ENCODE measurements around the gene MRPL36. TPM values are rescaled to one million over a fixed set of nuclear protein-coding genes. Genes with fewer than 3 reads are reported as not detected.

MRPL36 gene
- total RNA-seq, 4 donors from 2014 or later, result 42.6 to 56.1 (median 46.2) TPM

- Histone ChIP-seq H3K9me3 (no peaks in the 10 kb centered on the region), H3K27me3 (peaks cover 0 to 51% (median 0%) of the 10 kb centered on the region in 4 donors), H3K27ac (replicated peaks in 1 of 4) (no peak overlapping the region), H3K4me1 (peaks cover 0 to 5% (median 4%) of the 10 kb centered on the region in 4 donors), H3K36me3 (no peaks in the 10 kb centered on the region), H3K4me3 (no peak overlapping the region)
- intact Hi-C loops (cut with DNase I), result no loop called here
- WGBS, result 85% methylated on average over 7 of the region's 7 CpGs
- no peak for DNase-seq (ENCODE audit: extremely low spot score)
- TF ChIP-seq CTCF (IDR thresholded peaks at IDR 0.05), result no peak
- no peak for TF ChIP-seq EP300 (IDR thresholded peaks at IDR 0.05)
- TF ChIP-seq POLR2AphosphoS5 (IDR thresholded peaks at IDR 0.05), result no peak
- no peak for TF ChIP-seq POLR2A (IDR thresholded peaks at IDR 0.05; ENCODE audit: low read depth)
These were observed 11.4 kb downstream of the MRPL36 start for GRCh38 chr5:1788200-1788599.

- Histone ChIP-seq H3K9me3 (no peaks in the 10 kb centered on the region), H3K4me1 (peaks cover 0 to 5% (median 4%) of the 10 kb centered on the region in 4 donors), H3K27ac (replicated peaks in 1 of 4) (no peak overlapping the region), H3K36me3 (no peaks in the 10 kb centered on the region), H3K27me3 (peaks cover 0 to 58% (median 0%) of the 10 kb centered on the region in 4 donors), H3K4me3 (no peak overlapping the region)
- TF ChIP-seq EP300 (IDR thresholded peaks at IDR 0.05) (no peak), CTCF (IDR thresholded peaks at IDR 0.05) (no peak), POLR2A (IDR thresholded peaks at IDR 0.05; ENCODE audit: low read depth) (no peak)
- intact Hi-C loops (cut with DNase I), result no loop called here
- DNase-seq (ENCODE audit: extremely low spot score), result no peak
- WGBS, result 85% methylated on average over 7 of the region's 12 CpGs
These were observed 12.1 kb downstream of the MRPL36 start for GRCh38 chr5:1787472-1788047.

- TF ChIP-seq POLR2AphosphoS5 (IDR thresholded peaks at IDR 0.05), result no peak
- no peak for TF ChIP-seq EP300 (IDR thresholded peaks at IDR 0.05)
- no peak for TF ChIP-seq CTCF (IDR thresholded peaks at IDR 0.05)
- TF ChIP-seq POLR2A (IDR thresholded peaks at IDR 0.05; ENCODE audit: low read depth), result no peak
- Histone ChIP-seq H3K27me3 (peaks cover 0 to 62% (median 0%) of the 10 kb centered on the region in 4 donors), H3K9me3 (no peaks in the 10 kb centered on the region), H3K4me3 (no peak overlapping the region), H3K27ac (replicated peaks in 1 of 4) (no peak overlapping the region), H3K4me1 (peaks cover 0 to 5% (median 4%) of the 10 kb centered on the region in 4 donors), H3K36me3 (no peaks in the 10 kb centered on the region)
- WGBS, result 88% methylated on average over 17 of the region's 29 CpGs
- DNase-seq (ENCODE audit: extremely low spot score), result no peak
- intact Hi-C loops (cut with DNase I), result no loop called here
These were observed 12.8 kb downstream of the MRPL36 start for GRCh38 chr5:1786621-1787471.

GRCh38 chr5:1785984-1786383 lies 13.7 kb downstream of the MRPL36 start:
- DNase-seq (ENCODE audit: extremely low spot score), result no peak
- no peak overlapping the region for H3K27ac ChIP-seq (replicated peaks in 1 of 4)
- TF ChIP-seq EP300 (IDR thresholded peaks at IDR 0.05), result no peak
- no peak for TF ChIP-seq POLR2A (IDR thresholded peaks at IDR 0.05; ENCODE audit: low read depth)
- TF ChIP-seq CTCF (IDR thresholded peaks at IDR 0.05), result no peak
- no peak for TF ChIP-seq POLR2AphosphoS5 (IDR thresholded peaks at IDR 0.05)
- H3K36me3 ChIP-seq, result no peaks in the 10 kb centered on the region
- peaks cover 0 to 65% (median 0%) of the 10 kb centered on the region in 4 donors for H3K27me3 ChIP-seq
- H3K9me3 ChIP-seq, result no peaks in the 10 kb centered on the region
- intact Hi-C loops (cut with DNase I), result no loop called here
- no peak overlapping the region for H3K4me3 ChIP-seq
- peaks cover 0 to 5% (median 4%) of the 10 kb centered on the region in 4 donors for H3K4me1 ChIP-seq
- 90% methylated on average over 10 of the region's 13 CpGs for WGBS

All from esophagus muscularis mucosa (tissue), 4 donors.